GM06990 (cell line): Measurements from ENCODE around the gene BICD1.

Experiments used
- DNase-seq: peaks from one replicate; pipeline ENCODE4 v3.0.0-alpha.2; 2011; ENCODE audit not compliant: insufficient read length; ENCODE audit errors: extremely low read depth
- H3K27me3 ChIP-seq: replicated peaks from 2 replicates; pipeline ENCODE4 v1.6.0; 2011; ENCODE audit warnings: low read length; ENCODE audit not compliant: control insufficient read depth, insufficient read depth
- H3K36me3 ChIP-seq: 2 replicates; pipeline ENCODE4 v1.5.1; 2011; ENCODE audit warnings: low read length; ENCODE audit not compliant: control insufficient read depth, insufficient read depth
- H3K4me3 ChIP-seq: replicated peaks from 2 replicates; pipeline ENCODE4 v1.5.1; 2011; ENCODE audit warnings: low read depth, mild to moderate bottlenecking, control low read depth, low read length
- CTCF ChIP-seq: IDR thresholded peaks from 2 replicates; pipeline ENCODE4 v1.5.1; 2011; ENCODE audit warnings: low read length, control low read depth, mild to moderate bottlenecking, inconsistent platforms; ENCODE audit not compliant: insufficient read depth, poor library complexity, severe bottlenecking

BICD1 gene

GRCh38 chr12:32400114-32400672 is 293.5 kb downstream of the BICD1 start:
- Histone ChIP-seq H3K4me3 (peak overlapping the region; percentile 62), H3K36me3 (no peaks in the 10 kb centered on the region), H3K27me3 (no peaks in the 10 kb centered on the region)
- TF ChIP-seq CTCF, result no peak
- DNase-seq, result no peak

GRCh38 chr12:32400866-32401265 is 294.2 kb downstream of the BICD1 start:
- H3K36me3 ChIP-seq, result no peaks in the 10 kb centered on the region
- DNase-seq, result no peak
- no peak for TF ChIP-seq CTCF
- no peaks in the 10 kb centered on the region for H3K27me3 ChIP-seq
- H3K4me3 ChIP-seq, result no peak overlapping the region

GRCh38 chr12:32402170-32402569 is 295.5 kb downstream of the BICD1 start:
- H3K36me3 ChIP-seq, result no peaks in the 10 kb centered on the region
- no peak overlapping the region for H3K4me3 ChIP-seq

GRCh38 chr12:32402946-32403345 is 296.3 kb downstream of the BICD1 start:
- no peaks in the 10 kb centered on the region for H3K36me3 ChIP-seq
- DNase-seq, result no peak
- no peak overlapping the region for H3K4me3 ChIP-seq
- no peaks in the 10 kb centered on the region for H3K27me3 ChIP-seq
- TF ChIP-seq CTCF, result no peak

More at GRCh38 chr12:32402170-32402569, 295.5 kb downstream of the BICD1 start:
- DNase-seq, result no peak
- no peak for TF ChIP-seq CTCF
- no peaks in the 10 kb centered on the region for H3K27me3 ChIP-seq

- TF ChIP-seq CTCF, result no peak
- DNase-seq, result no peak
- Histone ChIP-seq H3K27me3 (no peaks in the 10 kb centered on the region), H3K4me3 (no peak overlapping the region), H3K36me3 (no peaks in the 10 kb centered on the region)
Observed at GRCh38 chr12:32407795-32408194, 301.1 kb downstream of the BICD1 start.

- DNase-seq, result no peak
- no peak for TF ChIP-seq CTCF
Observed at GRCh38 chr12:32413412-32413811, 306.8 kb downstream of the BICD1 start.

More at GRCh38 chr12:32413412-32413811, 306.8 kb downstream of the BICD1 start:
- Histone ChIP-seq H3K36me3 (no peaks in the 10 kb centered on the region), H3K4me3 (no peak overlapping the region), H3K27me3 (no peaks in the 10 kb centered on the region)
